MG63 (cell line): ENCODE data around the gene EFCAB11. TPM values are rescaled to one million over a fixed set of nuclear protein-coding genes. Genes with fewer than 3 reads are reported as not detected.

ENCODE experiments used
- DNase-seq: peaks from one replicate; pipeline ENCODE4 v3.0.0-alpha.2; 2020
- H3K27me3 ChIP-seq: fragments of 250-450 bp; sonication (Bioruptor Pico); 2 replicates; pipeline ENCODE4 v1.5.1; 2020; ENCODE audit warnings: mild to moderate bottlenecking, moderate library complexity
- H3K36me3 ChIP-seq: fragments of 250-450 bp; sonication (Bioruptor Pico); 2 replicates; pipeline ENCODE4 v1.5.1; 2020; ENCODE audit warnings: mild to moderate bottlenecking, moderate library complexity
- H3K4me3 ChIP-seq: fragments of 250-450 bp; sonication (Bioruptor Pico); 2 replicates; pipeline ENCODE4 v1.5.1; 2020; ENCODE audit warnings: mild to moderate bottlenecking, moderate library complexity
- H3K9me3 ChIP-seq: fragments of 250-450 bp; sonication (Bioruptor Pico); 2 replicates; pipeline ENCODE4 v1.5.1; 2020; ENCODE audit warnings: mild to moderate bottlenecking, moderate library complexity
- total RNA-seq: library from RNA; depleted of rRNA; stranded (reverse); fragments of >200 nt; shearing (Covaris generic); gene quantifications from 2 replicates; pipeline ENCODE4 v1.2.3, GENCODE V29; 2014; ENCODE audit warnings: low replicate concordance; rRNA removed

Gene EFCAB11
- total RNA-seq, 1 experiment from 2014 or later: 3.8 TPM

- H3K4me3 ChIP-seq: no peak overlapping the region
- no peaks in the 10 kb centered on the region for H3K9me3 ChIP-seq
- no peak for DNase-seq
- no peaks in the 10 kb centered on the region for H3K27me3 ChIP-seq
- no peaks in the 10 kb centered on the region for H3K36me3 ChIP-seq
Measured at GRCh38 chr14:89747126-89747525, 207.4 kb downstream of the EFCAB11 start.

GRCh38 chr14:89746654-89747053 lies 207.9 kb downstream of the EFCAB11 start:
- Histone ChIP-seq H3K36me3 (no peaks in the 10 kb centered on the region), H3K9me3 (no peaks in the 10 kb centered on the region), H3K4me3 (no peak overlapping the region), H3K27me3 (no peaks in the 10 kb centered on the region)
- DNase-seq: no peak

- no peaks in the 10 kb centered on the region for H3K36me3 ChIP-seq
- H3K9me3 ChIP-seq: no peaks in the 10 kb centered on the region
- H3K27me3 ChIP-seq: no peaks in the 10 kb centered on the region
- no peak for DNase-seq
- no peak overlapping the region for H3K4me3 ChIP-seq
Measured at GRCh38 chr14:89746135-89746534, 208.4 kb downstream of the EFCAB11 start.

Other genes with a start within 250 kb of the EFCAB11 start
- gene TDP1, start 1.2 kb upstream of the EFCAB11 start, total RNA-seq: 14.6 and 41.1 TPM in 2 replicates
- not detected in 2 replicates for gene KCNK13, start 107.3 kb upstream of the EFCAB11 start, total RNA-seq